WERI-Rb-1 (cell line): ENCODE measurements around the gene CHMP2B.

Experiments used
- DNase-seq: peaks from one replicate; pipeline ENCODE4 v3.0.0-alpha.2; 2020
- H3K27ac ChIP-seq: fragments of 250-450 bp; sonication (Bioruptor Pico); 2 replicates; pipeline ENCODE4 v1.5.1; 2020; ENCODE audit warnings: mild to moderate bottlenecking, moderate library complexity
- H3K27me3 ChIP-seq: fragments of 250-450 bp; sonication (Bioruptor Pico); 2 replicates; pipeline ENCODE4 v1.5.1; 2021; ENCODE audit warnings: mild to moderate bottlenecking, low read depth, moderate library complexity; ENCODE audit not compliant: insufficient read depth, severe bottlenecking
- H3K36me3 ChIP-seq: fragments of 250-450 bp; sonication (Bioruptor Pico); 2 replicates; pipeline ENCODE4 v1.5.1; 2020; ENCODE audit warnings: mild to moderate bottlenecking, moderate library complexity
- H3K4me3 ChIP-seq: 2 replicates; pipeline ENCODE4 v1.5.1; 2011; ENCODE audit warnings: low read depth, mild to moderate bottlenecking, control low read depth, low read length
- H3K9me3 ChIP-seq: fragments of 250-450 bp; sonication (Bioruptor Pico); 2 replicates; pipeline ENCODE4 v1.5.1; 2021; ENCODE audit warnings: mild to moderate bottlenecking, moderate library complexity; ENCODE audit not compliant: severe bottlenecking
- TF ChIP-seq, protein P1 (sequence below): IDR thresholded peaks from 2 replicates; pipeline ENCODE4 v1.5.1; 2011; ENCODE audit warnings: low read depth, mild to moderate bottlenecking, control low read depth, inconsistent platforms, low read length

CHMP2B gene

DNA sequence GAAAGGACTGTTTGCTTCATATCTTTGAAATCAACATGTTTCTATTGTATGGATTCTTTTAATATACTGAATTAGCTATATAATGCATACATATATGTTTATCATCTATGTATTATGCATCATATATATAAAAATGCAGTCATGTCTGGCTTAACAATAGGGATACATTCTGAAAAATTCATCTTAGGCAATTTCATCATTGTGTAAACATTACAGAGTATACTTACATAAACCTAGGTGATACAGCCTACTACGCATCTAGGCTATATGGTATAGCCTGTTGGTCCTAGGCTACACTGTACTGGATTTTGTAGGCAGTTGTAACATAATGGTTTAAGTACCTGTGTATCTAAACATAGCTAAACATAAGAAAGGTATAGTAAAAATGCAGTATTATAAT lies 21.7 kb downstream of the CHMP2B start:
- DNase-seq = no peak
- Histone ChIP-seq H3K27ac (no peak overlapping the region), H3K27me3 (no peaks in the 10 kb centered on the region), H3K9me3 (no peaks in the 10 kb centered on the region), H3K36me3 (peaks cover 11% of the 10 kb centered on the region), H3K4me3 (no peak overlapping the region)
- TF ChIP-seq, protein P1, sequence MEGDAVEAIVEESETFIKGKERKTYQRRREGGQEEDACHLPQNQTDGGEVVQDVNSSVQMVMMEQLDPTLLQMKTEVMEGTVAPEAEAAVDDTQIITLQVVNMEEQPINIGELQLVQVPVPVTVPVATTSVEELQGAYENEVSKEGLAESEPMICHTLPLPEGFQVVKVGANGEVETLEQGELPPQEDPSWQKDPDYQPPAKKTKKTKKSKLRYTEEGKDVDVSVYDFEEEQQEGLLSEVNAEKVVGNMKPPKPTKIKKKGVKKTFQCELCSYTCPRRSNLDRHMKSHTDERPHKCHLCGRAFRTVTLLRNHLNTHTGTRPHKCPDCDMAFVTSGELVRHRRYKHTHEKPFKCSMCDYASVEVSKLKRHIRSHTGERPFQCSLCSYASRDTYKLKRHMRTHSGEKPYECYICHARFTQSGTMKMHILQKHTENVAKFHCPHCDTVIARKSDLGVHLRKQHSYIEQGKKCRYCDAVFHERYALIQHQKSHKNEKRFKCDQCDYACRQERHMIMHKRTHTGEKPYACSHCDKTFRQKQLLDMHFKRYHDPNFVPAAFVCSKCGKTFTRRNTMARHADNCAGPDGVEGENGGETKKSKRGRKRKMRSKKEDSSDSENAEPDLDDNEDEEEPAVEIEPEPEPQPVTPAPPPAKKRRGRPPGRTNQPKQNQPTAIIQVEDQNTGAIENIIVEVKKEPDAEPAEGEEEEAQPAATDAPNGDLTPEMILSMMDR = no peak

DNA sequence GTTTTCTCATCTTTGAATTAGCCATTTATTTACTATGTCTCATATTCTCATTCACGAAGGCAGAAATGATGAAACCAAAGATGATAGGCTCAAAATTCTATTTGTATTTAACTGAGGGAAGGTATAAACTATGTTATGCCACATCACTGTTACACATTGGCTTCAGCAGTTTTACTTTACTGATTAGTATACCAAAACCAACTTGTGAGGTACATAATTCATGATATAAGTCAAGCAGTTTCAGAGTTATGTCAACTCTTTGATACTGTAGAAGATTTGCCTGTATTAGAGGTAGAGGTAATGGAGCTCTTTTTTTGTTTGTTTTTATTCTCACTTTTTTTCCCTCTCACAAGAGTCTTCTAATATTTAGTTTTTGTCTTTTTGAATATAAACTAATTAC lies 22.9 kb downstream of the CHMP2B start:
- H3K4me3 ChIP-seq = no peak overlapping the region
- peaks cover 11% of the 10 kb centered on the region for H3K36me3 ChIP-seq
- TF ChIP-seq, protein P1 = no peak
- no peak overlapping the region for H3K27ac ChIP-seq
- no peak for DNase-seq
- no peaks in the 10 kb centered on the region for H3K9me3 ChIP-seq
- no peaks in the 10 kb centered on the region for H3K27me3 ChIP-seq

DNA sequence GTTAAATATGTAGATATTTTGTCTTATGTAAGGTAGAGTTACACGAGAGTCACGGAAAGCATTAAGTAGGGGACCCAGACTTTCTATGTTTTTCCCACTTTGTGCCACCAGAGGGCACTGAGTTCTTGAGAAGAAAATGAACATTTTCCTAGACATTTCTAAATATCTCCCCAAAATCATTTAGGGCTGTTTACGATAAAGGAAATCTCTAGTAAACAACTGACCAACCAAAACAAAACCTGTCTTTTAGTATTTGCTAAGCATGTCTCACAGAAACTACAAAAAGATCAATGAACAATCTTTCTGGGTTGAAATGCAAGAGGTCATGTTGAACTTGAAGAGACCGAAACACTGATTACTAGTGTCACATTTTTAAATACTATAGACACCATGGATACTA lies 33.2 kb downstream of the CHMP2B start:
- DNase-seq = peak; percentile 42
- H3K27me3 ChIP-seq = no peaks in the 10 kb centered on the region
- no peak overlapping the region for H3K4me3 ChIP-seq
- no peaks in the 10 kb centered on the region for H3K36me3 ChIP-seq
- no peak overlapping the region for H3K27ac ChIP-seq
- H3K9me3 ChIP-seq = no peaks in the 10 kb centered on the region
- TF ChIP-seq, protein P1 = peak; percentile 51

DNA sequence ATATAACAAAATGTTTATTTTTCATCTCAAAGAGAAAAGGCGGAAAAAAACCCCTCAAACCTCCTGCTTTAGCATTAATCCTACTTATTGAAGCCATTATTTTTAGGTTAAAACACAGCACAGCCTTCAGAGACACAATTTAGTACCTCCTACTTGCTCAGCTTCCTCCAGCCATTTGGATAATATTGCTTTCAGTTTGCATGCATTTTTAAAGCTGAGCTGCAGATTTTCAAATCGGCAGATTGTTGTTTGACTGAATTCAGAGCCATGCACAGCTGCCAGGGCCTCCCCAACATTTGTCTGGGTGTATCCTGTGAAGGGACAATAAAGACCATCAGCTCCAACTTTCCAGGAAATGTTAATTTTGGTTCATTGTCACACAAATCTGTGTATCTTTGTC lies 34.8 kb downstream of the CHMP2B start:
- H3K4me3 ChIP-seq = no peak overlapping the region
- no peak for DNase-seq
- TF ChIP-seq, protein P1 = no peak
- H3K27ac ChIP-seq = no peak overlapping the region
- H3K36me3 ChIP-seq = no peaks in the 10 kb centered on the region
- no peaks in the 10 kb centered on the region for H3K9me3 ChIP-seq
- no peaks in the 10 kb centered on the region for H3K27me3 ChIP-seq

DNA sequence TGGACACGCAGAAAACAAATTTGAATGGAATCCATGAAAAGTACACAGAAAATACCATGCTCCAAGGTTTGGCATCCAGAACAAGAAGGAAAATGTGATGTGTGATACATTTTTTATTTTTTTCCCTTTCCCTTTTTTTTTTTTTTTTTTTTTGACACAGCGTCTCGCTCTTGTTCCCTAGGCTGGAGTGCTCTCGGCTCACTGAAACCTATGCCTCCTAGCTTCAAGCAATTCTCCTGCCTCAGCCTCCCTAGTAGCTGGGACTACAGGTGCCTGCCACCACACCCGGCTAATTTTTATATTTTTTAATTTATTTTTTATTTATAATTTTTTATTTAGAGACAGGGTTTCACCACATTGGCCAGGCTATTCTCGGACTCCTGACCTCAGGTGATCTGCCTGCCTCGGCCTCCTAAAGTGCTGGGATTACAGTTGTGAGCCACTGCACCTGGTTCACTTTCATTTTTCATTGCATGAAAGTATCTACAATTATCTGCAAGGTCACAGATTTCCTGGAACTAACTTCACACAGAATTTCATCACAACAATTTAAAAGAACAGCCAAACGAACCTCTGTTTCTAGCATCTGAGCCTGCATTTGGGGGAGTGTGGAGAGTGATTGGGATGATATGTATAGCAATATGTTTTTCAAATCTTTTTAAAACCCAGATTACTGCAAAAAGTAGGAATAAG lies 41.0 kb downstream of the CHMP2B start:
- Histone ChIP-seq H3K4me3 (no peak overlapping the region), H3K9me3 (no peaks in the 10 kb centered on the region), H3K27ac (no peak overlapping the region), H3K36me3 (no peaks in the 10 kb centered on the region), H3K27me3 (no peaks in the 10 kb centered on the region)
- TF ChIP-seq, protein P1 = no peak
- no peak for DNase-seq

DNA sequence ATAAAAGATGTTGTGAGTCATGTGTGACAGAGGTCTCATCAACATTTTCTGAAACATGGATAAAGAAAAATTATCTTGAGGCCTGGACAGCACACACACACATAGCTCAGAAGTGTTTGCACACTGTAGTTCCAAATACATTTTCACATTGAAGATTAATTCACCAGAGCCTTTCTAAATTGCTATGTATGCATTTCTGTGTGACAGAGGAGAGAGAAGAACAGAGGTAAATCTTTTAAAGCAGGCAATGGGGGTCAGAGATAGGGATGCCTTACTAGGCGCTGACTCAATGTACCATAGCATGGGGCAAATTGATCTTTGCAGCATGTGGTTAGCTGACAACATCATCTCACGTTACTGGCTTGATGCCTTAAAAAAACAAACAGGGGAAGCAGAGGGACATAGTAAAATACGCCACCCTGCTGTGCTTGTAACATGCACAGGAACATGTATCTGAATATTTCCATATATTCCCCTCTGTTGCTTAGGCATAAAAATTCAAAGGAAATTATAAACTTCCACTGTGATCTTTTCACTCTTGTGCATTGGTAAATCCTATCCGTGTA lies 41.6 kb downstream of the CHMP2B start:
- Histone ChIP-seq H3K9me3 (no peaks in the 10 kb centered on the region), H3K4me3 (no peak overlapping the region), H3K27ac (no peak overlapping the region), H3K36me3 (no peaks in the 10 kb centered on the region), H3K27me3 (no peaks in the 10 kb centered on the region)
- TF ChIP-seq, protein P1 = no peak
- DNase-seq = no peak
